HEK293 (cell line): ENCODE results near the gene MAML2.

Experiments used
- CTCF ChIP-seq: fragments of 450-650 bp; formaldehyde crosslinking; IDR thresholded peaks from 2 replicates; pipeline ENCODE4 v1.5.1; 2016; ENCODE audit warnings: missing biosample characterization, missing genetic modification characterization
- PBX3 ChIP-seq: sonication (generic); formaldehyde crosslinking; IDR thresholded peaks from 2 replicates; pipeline ENCODE4 v1.8.1; 2022; ENCODE audit warnings: mild to moderate bottlenecking, moderate library complexity, missing genetic modification reagents
- PRDM6 ChIP-seq: fragments of 450-650 bp; formaldehyde crosslinking; IDR thresholded peaks from 2 replicates; pipeline ENCODE4 v1.5.1; 2017; ENCODE audit warnings: missing biosample characterization, missing genetic modification characterization
- TCF7L2 ChIP-seq: IDR thresholded peaks from 2 replicates; pipeline ENCODE4 v1.6.1; 2011; ENCODE audit warnings: low read depth, mild to moderate bottlenecking, inconsistent platforms, low read length, moderate library complexity, borderline replicate concordance
- TSHZ1 ChIP-seq: fragments of 450-650 bp; formaldehyde crosslinking; IDR thresholded peaks from 2 replicates; pipeline ENCODE4 v1.5.1; 2016; ENCODE audit warnings: missing biosample characterization, missing genetic modification characterization, borderline replicate concordance
- ZBTB10 ChIP-seq: fragments of 450-650 bp; formaldehyde crosslinking; IDR thresholded peaks from 2 replicates; pipeline ENCODE4 v1.5.1; 2016; ENCODE audit warnings: missing biosample characterization, missing genetic modification characterization
- ZBTB48 ChIP-seq: fragments of 450-650 bp; formaldehyde crosslinking; IDR thresholded peaks from 2 replicates; pipeline ENCODE4 v1.5.1; 2016; ENCODE audit warnings: missing biosample characterization, missing genetic modification characterization
- ZFP69B ChIP-seq: fragments of 450-650 bp; formaldehyde crosslinking; IDR thresholded peaks from 2 replicates; pipeline ENCODE4 v1.5.1; 2016; ENCODE audit warnings: missing biosample characterization, missing genetic modification characterization
- ZNF10 ChIP-seq: fragments of 450-650 bp; formaldehyde crosslinking; IDR thresholded peaks from 2 replicates; pipeline ENCODE4 v1.5.1; 2017; ENCODE audit warnings: missing biosample characterization, missing genetic modification characterization
- ZNF146 ChIP-seq: fragments of 450-650 bp; formaldehyde crosslinking; IDR thresholded peaks from 2 replicates; pipeline ENCODE4 v1.5.1; 2016; ENCODE audit warnings: missing biosample characterization, missing genetic modification characterization
- ZNF239 ChIP-seq: fragments of 450-650 bp; formaldehyde crosslinking; IDR thresholded peaks from 2 replicates; pipeline ENCODE4 v1.5.1; 2016; ENCODE audit warnings: missing biosample characterization, missing genetic modification characterization
- ZNF610 ChIP-seq: fragments of 450-650 bp; formaldehyde crosslinking; IDR thresholded peaks from 2 replicates; pipeline ENCODE4 v1.5.1; 2016; ENCODE audit warnings: missing biosample characterization, missing genetic modification characterization, borderline replicate concordance
- ZNF639 ChIP-seq: fragments of 450-650 bp; formaldehyde crosslinking; IDR thresholded peaks from 2 replicates; pipeline ENCODE4 v1.5.1; 2016; ENCODE audit warnings: missing biosample characterization, missing genetic modification characterization
- ZNF792 ChIP-seq: fragments of 450-650 bp; formaldehyde crosslinking; IDR thresholded peaks from 2 replicates; pipeline ENCODE4 v1.5.1; 2016; ENCODE audit warnings: missing biosample characterization, missing genetic modification characterization

- TF ChIP-seq PRDM6 (no peak), CTCF (tag by site-specific recombination) (no peak), ZBTB48 (tag by site-specific recombination) (no peak), ZBTB10 (tag by site-specific recombination) (no peak), ZNF792 (tag by site-specific recombination) (no peak), ZNF639 (tag by site-specific recombination) (no peak), ZNF239 (tag by site-specific recombination) (no peak), ZNF610 (no peak), ZFP69B (tag by site-specific recombination) (no peak), PBX3 (CRISPR knock-in tag) (no peak), ZNF10 (tag by site-specific recombination) (no peak), TCF7L2 (no peak), ZNF146 (tag by site-specific recombination) (no peak), TSHZ1 (tag by site-specific recombination) (no peak)
These were observed 279.1 kb downstream of the MAML2 start for GRCh38 chr11:96063886-96064285.
